NB4 (cell line): ENCODE data around the gene LAD1.

Source experiments
- CTCF ChIP-seq: IDR thresholded peaks from one replicate; pipeline ENCODE4 v1.5.1; 2012; ENCODE audit warnings: low read depth, low read length
- MAX ChIP-seq: IDR thresholded peaks from 2 replicates; pipeline ENCODE4 v1.6.1; 2011; ENCODE audit warnings: low read depth, low read length
- MYC ChIP-seq: IDR thresholded peaks from 2 replicates; pipeline ENCODE4 v1.6.1; 2011; ENCODE audit warnings: low read depth, low read length
- POLR2A ChIP-seq: IDR thresholded peaks from 2 replicates; pipeline ENCODE4 v1.6.1; 2011; ENCODE audit warnings: mild to moderate bottlenecking; ENCODE audit not compliant: insufficient read length; ENCODE audit errors: extremely low read depth

GRCh38 chr1:201360486-201360885, 38.6 kb downstream of the LAD1 start:
- TF ChIP-seq CTCF: no peak
- no peak for TF ChIP-seq MAX
- TF ChIP-seq MYC: no peak
- TF ChIP-seq POLR2A: no peak
